Stimulated activated CD8-positive, alpha-beta memory T cell treated with anti-CD3 and anti-CD28 coated beads, Interleukin-7, amount 100 ng/mL, for 1 hour (primary cell): ENCODE measurements around the gene NMRAL1.
A peak's percentile ranks its signal among the peaks of the same experiment; 100 is the strongest.

Experiments used
- DNase-seq, 2 donors: peaks; one replicate each; pipeline ENCODE4 v3.0.0-alpha.2; 2020; ENCODE audit warnings: low read depth in 2 of 2

NMRAL1 gene

DNA sequence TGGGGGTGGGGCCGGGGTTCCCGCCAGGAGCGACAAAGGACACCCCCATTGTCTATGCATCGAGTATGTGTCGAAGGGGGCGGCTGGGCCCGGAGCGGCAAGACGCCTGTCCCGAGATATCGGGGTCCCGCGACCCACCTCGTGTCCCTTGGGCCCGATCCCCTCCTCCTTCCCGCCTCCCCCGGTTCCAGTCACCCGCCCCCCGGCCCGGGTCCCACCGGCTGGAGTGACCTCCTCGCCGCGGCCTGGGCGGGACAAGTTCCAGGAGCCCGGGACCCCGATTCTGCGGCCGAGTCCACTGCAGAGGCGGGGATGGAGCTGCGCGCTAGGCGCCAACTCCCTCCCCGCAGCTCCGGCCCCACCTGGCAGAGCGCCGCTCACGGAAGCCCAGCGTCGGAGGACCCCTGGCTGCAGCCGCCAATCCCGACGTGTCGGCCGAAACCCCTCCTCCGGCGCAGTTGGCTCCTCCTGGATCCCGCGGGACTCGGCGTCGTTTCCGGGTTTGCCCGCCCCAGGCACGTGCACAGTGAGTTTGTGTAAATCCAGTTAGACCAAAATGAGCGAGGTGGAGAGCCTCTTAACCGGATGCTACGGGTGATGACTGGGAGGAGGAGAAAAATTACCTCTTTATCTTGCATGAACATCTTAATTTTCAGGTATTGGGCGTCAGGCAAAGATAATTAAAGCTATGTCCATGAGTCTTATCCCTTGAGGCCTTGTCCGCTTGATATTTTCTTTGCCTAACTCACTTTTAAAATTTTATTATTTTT is at the start of gene NMRAL1:
Gene NMRAL1, minus strand, starts transcription at position 434 of the 770 bp plus-strand sequence. CDS start 493 bp downstream, outside the sequence.
- DNase-seq = peak; percentile 61 to 65

DNA sequence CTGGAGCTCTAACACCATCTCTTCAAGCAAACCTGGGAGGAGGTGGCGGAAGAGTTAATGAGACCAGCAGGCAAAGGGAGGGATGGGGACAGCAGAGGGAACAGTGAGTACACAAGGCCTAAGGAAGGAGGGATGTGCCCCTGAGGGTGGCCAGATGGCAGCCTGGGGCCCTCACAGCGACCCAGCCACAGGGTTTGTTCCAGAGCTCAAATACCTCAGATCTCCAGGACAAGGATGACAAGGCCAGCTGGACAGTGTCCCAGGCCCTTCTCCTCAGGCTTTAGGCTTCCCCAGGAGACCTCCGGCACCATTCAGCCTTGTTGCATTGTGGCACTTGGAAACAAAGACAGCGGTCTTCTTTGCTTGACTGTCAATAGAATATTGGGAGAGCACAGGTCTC is 49.3 kb upstream of the NMRAL1 start:
- DNase-seq = no peak

DNA sequence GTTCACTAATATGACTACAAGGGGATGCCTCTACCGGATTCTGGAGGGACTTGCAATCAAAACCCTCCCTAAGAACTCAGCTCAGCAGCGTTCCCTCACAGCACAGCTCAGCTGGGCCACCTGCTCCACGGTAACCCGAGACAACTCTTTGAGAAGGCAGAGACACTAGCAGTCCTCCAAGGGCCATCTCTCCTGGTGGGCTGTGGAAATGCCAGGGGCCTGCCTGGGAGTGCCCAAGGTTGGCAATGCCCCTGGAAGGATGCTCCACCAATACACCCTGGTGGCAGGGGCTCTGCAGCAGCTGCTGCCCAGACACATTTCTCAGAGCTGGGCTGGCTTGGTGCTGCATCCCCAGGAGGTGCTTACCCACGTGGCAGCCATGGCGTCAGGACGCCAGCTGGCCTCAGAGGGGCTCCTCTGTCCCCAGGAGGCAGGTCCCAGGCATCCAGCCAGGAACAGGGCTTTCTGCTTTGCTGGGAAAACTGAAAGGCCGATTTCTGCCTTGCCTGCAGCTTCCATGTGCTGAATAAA is 47.7 kb upstream of the NMRAL1 start:
- DNase-seq = no peak

DNA sequence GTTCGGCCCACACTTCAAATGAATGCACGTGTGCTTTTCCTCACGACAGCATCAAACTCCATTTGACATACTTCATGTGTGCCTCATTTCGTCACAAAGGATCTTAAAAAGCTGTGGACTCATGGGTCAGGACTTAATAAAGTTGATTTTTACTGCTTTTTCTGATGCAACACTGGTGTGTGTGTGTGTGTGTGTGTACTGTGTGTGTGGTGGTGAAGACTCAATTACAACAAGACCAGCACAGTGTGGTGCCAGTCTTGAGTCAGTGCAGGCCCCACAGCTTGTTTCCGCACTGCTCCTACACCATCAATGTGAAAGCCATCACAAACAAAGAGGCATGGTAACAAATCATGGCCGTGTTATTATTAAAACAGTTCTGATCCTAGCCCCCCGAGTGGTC is 46.5 kb upstream of the NMRAL1 start:
- no peak for DNase-seq

DNA sequence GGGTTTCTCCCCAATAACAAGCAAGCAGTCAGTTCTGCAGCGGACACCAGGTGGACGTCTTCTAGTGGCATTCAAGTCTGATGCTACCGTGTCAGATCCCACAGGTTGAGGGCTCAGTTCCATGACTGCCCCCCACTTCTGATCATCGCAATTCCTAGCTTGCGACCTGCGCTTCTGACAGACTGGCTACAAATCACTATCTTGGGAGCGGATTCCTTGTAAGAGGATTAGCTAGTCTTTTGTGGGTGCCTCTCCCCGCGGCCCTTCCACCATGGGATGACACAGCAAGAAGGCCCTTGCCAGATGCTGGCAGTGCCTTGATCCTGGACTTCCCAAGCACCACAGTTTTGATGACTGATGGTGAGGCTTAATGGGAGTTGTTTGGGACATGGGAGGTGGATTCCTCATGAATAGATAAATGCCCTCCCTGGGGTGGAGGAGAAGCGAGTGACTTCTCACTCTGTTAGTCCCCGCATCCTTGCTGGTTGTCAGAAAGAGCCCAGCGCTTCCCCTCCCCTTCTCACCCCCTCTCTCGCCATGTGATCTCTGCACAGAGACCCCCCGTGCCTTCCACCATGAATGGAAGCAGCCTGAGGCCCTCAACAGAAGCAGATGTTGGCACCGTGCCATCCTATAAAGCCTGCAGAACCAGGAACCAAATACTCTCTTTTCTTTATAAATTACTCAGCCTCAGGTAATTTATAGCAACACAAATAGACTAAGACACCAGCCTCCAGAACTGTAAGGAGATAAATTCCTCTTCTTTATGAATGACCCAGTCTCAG is 45.0 kb upstream of the NMRAL1 start:
- DNase-seq = no peak

DNA sequence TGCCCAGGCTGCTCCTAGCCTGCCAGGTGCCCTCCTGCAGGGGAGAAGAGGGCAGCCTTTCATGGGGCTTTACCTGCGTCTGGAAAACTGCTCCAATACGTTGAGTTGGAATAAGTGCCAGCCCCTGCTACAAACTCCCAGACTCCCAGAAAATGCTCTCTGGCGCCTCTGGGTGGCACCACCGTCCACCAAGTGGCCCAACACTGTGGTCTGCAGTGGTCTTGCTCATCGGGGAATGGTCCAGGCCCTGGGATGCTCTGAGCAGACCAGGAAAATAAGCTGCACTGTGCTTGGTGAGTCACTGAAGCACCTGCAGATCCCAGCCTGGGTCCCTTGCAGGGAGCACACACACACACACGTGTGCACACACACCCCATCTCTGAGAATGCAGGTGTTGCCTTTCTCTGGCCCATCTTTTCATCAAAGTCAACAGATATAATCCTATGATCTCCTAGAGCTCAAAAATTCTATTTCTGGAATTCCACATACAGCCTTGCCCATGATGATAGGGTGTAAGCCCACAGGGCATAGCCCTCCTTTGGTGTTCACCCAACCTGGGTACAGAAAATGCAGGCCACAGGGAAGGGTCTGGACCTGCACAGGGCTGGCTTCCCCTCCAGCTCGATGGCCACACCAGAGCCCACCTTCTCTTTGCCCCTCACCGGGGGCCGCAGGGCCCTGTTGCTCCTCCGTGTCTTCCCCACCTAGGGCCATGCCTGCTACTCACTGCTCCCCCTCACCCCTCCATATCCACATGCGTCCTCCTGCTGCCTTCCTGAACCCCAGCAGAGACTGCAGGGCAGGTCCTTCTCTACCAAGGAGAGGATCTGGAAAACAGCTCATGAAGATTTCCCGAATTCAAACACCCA is 43.6 kb upstream of the NMRAL1 start:
- DNase-seq = no peak

DNA sequence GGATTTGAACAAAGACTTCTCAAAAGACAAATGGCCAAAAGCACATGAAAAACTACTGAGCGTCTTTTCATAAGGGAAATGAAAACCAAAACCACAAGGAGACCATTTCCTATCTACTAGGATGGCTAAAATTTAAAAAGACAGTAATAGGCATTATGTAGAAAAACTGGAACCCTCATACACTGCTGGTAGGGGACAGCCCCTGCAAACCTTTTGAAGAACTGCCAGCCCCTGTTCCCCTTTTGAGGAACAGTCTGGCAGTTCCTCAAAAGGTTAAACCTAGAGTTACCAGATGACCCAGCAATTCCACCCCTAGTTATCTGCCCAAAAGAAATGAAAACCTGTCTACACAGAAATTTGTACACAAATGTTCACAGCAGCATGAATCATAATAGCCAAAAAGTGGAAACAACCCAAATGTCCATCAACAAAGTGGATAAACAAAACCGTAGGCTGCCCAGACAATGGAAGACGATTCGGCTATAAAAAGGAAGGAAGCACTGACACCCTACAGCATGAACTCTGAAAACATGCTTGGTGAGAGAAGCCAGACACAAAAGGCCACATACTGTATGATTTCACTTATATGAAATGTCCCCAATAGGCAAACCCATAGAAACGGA is 41.3 kb upstream of the NMRAL1 start:
- DNase-seq = no peak

DNA sequence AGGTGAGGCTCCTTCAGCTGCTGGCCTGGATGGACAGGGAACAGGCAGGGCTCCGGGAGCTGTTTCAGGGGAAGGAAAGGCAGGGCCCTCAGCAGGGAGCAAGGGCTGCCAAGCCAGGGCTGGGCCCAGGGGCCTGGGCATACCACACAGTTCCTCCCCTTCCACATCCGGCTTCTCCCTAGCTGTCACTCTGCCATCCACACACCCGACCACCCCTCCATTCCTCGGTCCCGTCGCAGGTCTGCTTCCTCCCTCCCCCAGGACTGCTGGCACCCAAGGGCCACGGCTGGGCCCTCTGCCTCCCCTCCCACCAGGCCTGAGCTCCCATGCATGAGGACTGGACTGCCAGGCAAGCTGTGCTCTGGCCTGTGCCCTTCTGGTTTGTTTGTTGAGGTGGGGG is 40.2 kb upstream of the NMRAL1 start:
- DNase-seq = no peak

DNA sequence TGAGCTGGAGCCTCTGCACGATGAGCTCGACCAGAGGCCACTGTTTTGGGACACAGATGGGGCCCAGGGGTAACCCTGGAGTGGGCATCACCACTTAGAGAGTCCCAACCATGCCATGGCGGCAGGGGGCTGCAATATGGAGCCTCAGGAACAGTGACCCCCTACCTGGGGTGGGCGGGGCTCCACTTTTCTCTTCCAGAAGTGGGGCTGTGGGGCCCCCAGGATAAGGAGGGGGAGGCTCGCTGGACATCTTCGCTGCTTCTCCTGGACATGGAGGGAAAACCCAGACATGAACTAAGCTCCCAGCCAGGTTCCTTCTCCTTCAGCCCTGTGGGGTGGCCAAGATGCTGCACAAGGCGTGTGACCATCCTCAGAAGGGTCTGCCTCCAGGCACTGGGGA is 39.5 kb upstream of the NMRAL1 start:
- no peak for DNase-seq

DNA sequence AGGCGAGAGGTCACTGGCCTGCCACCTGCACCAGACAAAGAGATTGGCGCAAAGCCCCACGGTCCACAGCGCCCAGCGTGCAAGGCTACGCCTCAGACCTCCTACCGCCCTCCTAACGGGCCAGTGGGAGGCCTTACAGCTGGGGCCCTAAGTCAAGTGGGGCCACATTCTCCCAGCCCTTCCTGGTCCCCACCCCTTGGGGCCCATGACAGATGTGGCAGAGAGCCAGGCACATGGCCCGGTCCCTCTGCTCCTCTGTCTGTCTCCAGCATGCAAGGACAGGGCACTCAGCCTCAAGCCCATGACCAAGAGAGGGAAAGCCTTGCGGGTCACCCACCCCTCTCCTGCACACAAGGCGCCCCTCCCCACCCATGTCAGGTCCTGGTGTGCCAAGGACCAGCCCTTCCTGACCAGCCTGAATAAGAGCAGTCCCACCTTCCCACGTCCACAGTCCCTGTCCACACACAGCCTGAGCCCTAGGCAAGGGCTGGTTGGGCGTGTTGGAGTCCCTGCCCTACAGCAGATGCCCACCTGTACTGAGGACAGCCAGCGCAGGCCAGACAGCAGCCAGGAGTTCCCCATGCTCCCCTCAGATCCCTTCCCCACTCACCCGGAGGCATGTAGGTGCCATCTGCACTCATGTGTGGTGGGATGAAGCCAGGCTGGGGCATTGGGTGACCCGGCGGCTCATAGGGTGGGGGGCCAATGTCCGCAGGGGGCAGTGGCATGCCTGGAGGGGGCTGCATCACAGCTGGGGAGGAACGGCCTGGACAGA is 38.8 kb upstream of the NMRAL1 start:
- DNase-seq = no peak

DNA sequence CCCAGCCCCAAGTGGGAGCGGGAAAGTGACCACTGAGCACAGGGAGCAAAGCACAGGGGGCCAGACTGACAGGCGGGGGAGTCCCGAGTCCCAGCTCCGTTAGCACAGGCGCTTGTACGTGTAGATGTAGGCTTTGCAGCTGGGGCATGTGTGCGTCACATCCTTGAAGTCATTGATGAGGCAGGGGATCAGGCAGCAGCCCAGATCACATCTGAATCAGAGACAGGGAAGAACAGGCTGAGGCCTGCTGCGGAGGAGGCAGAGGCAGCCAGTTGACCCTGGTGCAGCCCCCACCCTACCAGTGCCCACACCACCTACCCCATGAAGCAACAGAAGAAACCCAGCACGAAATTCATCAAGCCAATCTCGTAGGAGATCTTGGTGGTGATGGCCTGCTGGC is 38.0 kb upstream of the NMRAL1 start:
- no peak for DNase-seq

DNA sequence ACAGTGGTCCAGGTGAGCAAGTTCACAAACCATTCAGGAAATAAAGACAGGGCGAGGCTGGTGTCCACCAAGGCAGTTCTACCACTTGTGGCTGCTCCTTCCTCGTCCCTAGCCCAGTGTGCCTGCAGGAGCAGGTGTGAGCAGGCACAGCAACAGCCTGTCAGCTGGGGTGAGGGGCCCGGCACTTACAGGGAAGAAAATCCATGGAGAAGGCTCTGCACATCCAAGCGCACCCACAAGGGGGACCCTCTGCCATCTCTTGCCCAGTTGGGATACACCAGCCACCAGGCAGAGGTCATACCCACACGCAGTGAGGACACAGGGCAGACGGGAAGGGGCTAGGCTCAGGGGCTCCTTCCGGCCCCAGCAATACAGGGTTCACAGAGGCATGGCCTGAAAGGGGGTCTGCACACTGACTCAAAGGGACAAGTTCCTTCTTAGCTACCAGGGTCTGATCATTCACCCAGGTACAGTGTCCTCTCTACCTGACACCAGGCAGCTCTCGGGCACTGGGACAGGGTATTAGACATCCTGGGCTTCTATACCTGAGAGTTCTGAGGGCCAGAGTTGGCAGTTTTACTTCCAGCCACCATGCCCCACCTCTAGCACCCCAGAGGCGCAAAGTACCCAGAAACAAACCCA is 37.1 kb upstream of the NMRAL1 start:
- DNase-seq = no peak

DNA sequence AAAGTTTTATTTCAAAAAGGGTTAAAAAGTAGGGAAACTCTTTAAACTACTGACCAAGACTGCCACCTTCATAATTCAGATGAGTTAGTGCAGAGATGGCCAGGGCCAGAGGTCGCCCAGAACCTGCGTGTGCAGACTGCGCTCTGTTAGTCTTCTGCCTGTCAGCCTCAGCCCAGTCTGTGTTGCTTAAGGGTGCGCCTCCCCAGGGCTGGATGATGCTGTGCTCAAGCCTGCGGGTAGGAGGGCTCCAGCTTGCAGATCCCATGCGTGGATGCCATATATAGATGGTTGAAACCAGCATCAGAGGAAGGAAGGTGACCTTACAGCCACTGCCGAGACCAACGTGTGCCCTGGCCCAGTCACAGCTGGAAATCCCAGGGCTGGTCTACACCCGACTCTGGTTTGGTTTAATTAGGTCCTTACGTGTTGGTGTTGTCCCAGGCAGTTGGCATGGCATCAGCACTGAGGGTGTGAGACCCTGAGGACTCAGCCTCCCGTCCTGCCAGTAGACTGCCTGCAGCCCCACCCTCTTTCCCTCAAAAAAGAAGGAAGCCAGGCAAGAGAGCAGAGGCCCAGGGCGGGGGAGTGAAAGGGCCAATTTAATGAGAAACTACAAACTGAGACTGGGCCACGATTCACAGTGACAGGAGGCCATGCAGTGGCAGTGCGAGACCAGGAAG is 36.5 kb upstream of the NMRAL1 start:
- DNase-seq = no peak

DNA sequence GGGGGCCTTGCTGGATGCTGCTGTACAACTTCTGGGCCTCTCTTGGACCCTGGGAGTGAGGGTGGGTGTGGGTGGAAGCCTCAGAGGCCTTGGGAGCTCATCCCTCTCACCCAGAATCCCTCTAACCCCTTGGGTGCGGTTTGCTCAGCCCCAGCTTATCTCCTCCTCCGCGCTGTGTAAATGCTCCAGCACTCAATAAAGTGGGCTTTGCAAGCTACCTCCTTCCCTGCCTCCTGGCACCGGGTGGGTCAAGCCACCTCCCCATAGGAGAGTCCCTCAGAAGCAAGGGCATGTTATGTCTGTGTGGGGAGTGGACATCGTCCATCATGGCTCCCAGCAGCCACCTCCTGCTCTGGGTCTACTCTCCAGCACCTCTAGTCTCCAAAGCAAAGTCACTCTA is 35.7 kb upstream of the NMRAL1 start:
- no peak for DNase-seq

DNA sequence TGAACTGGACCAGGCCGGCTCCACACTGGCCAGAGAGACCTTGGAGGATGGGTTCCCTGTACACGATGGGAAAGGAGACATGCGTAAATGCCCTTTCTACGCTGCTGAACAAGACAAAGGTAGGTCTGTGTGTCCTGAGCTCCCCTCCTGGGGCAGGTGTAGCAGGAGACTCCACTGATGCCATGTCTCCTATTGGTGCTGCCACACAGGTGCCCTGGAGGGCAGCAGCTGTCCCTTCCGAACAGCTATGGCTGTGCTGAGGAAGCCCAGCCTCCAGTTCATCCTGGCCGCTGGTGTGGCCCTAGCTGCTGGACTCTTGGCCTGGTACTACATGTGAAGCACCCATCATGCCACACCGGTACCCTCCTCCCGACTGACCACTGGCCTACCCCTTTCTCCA is 35.0 kb upstream of the NMRAL1 start:
- no peak for DNase-seq

DNA sequence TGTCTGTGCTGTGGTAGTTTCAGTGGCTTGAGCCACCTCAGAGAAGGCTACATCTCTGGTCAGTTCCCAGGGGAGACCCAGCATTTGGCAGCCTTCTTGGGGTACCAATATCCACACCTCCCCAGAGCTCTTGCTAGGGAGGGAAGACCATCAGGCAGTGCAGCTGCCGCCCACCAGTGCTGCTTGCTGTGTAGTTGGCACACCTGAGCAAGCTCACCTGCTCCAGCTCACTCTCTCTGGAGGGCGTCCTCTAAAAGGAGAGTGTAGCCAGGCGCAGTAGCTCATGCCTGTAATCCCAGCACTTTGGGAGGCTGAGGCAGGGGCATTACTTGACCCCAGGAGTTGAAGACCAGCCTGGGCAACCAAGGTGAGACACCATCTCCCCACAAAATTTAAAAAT is 34.4 kb upstream of the NMRAL1 start:
- DNase-seq = no peak

DNA sequence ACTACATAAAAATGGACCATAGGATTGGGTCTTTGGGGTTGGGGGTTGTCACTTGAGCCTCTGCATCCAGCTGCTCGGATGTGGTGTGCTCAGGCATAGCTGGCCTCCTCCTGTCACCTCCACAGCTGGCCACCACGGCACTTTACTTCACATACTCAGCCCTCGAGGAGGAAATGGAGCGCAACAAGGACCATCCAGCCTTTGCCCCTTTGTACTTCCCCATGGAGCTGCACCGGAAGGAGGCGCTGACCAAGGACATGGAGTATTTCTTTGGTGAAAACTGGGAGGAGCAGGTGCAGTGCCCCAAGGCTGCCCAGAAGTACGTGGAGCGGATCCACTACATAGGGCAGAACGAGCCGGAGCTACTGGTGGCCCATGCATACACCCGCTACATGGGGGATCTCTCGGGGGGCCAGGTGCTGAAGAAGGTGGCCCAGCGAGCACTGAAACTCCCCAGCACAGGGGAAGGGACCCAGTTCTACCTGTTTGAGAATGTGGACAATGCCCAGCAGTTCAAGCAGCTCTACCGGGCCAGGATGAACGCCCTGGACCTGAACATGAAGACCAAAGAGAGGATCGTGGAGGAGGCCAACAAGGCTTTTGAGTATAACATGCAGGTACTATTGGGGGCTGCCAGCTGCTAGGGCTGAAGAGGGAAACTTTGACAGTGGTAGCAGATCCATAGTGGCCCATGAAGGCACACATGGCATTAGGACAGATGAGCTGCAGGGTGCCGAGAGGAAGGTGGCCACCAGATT is 33.3 kb upstream of the NMRAL1 start:
- DNase-seq = no peak

DNA sequence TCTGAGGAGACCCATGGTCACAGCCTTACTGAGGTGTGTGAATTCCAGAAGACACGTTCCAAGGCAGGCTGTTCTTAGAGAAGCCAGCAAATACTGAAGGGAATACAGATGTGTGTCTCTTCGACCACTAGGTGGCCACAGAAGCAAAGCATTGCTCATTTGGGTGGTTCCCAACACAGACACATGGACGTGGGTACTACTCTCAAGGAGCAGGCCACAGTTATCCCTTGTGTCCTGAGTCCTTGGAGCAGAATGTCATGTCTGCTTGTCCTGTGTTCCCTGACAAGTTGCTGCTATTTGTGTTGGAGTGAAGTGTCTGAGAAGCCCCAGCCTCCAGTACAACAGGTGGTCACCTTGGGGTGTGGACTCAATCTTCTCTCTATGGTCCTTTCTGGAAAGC is 32.0 kb upstream of the NMRAL1 start:
- no peak for DNase-seq
